ENCODE measurements around the gene DDX47.
"Not testable (repeated sequence)": the region's sequence is repeated elsewhere in the genome, so short reads cannot be mapped to it uniquely, and the experiment has no call there.

DDX47 gene

DNA sequence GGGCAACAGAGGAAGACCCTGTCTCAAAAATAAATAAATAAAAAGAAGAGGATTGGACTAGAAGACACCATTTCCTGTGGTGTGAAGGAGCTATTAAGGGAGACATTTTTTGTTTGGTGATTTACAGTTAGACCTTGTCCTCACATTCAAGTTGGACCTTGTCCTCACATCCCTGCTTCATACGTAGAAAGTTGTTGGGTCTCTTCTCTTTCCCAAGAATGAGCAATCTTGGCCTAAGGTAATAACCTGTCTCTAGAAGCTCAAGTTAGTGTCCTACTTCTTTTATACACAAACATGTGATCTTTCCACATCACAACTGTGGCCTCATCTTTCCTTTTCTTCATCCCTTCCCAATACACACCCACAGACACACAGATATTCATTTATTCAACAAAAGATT lies 14.7 kb upstream of the DDX47 start:
- DNase-seq = no peak

DNA sequence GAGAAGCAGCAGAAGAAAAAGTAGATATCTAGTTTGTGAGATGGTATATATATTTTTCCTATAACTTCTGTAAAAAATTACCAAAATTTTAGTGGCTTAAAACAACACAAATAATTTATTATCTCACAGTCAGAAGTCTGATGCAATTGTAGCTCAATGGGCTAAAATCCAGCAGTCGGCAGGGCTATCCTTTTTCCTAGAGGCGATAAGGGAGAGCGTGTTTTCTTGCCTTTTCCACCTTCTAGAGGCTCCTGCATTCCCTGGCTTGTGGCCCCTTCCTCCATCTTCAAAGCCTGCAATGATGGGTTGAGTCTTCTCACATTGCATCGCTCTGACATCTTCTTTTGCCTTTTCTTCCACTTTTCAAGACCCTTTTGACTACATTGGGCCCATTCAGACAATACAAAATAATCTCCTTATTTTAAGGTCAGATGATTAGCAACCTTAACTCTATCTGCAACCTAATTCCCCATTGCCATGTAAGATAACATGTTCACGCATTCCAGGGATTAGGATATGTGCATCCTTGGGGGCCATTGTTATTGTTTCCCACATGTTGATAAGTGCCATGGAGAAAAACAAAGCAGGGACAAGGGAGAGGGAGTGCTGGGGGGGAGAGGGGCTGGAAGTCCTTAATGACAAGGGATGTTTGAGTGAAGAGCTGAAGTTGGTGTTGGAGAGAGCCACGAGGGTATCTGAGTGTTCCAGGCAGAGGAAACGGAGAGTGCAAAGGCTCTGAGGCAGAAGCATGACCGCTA lies 13.8 kb upstream of the DDX47 start:
- no peak for DNase-seq

DNA sequence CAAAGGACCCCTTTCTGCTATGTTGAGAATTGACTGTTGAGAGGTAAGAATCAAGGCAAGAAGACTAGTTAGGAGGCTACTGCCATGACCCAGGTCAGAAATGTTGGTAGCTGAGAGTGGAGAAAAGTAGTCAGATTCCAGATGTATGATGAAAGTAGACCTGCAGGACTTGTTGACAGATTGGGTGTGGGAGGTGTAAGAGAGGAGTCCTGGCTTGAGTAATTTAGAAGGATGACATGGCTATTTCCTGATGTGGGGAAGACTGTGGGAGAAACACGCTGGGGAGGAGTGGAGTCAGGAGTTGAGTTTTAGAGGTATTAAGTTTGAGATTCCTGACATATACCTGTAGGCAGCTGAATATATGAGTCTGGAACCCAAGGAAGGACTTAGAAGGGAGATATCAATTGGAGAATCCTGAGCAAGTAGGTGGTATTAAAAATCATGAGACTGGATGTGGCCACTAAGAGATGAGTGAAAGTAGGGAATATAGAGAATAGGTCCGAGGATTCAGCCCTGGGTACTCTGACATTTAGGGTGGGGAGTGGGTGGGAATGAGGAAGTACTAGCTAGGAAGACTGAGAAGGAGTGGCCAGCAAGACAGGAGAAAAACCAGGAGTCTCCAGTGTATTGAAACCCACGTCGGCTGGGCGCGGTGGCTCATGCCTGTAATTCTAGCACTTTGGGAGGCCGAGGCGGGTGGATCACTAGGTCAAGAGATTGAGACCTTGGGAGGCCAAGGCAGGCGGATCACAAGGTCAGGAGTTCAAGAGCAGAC lies 12.6 kb upstream of the DDX47 start:
- no peak for DNase-seq

DNA sequence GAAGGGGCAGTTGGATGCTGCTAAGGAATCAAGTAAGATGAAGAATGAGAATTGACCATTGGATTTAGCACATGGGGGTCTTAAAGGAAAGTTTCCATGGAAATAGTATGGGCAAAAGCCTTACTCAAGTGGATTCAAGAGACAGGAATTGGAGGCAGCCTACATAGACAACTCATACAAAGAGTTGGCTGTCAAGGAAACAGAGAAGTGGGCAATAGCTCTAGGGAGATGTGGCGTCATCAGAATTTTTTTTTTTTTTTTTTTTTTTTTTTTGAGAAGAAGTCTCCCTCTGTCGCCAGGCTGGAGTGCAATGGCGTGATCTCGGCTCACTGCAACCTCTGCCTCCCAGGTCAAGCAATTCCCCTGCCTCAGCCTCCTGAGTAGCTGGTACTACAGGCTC lies 11.5 kb upstream of the DDX47 start:
- DNase-seq = not testable (repeated sequence)

DNA sequence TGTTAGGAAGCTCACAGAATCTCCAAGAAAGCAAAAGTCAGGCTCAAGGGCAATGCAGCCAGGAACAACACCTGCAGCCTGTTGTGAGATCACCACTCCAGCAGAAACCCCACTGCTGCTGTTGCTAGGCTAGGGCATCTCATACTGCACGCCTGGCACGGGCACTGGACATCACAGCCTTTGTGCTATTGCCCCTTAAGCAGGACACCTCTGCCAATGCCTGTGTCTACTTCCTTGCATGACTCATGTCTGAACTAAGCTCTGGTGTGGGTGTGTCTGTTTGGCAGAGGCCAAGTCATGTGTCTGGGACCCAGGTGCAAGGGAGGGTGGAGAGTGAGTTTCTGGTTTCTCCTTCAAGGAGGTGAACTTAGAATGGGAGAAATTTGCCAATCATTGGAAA lies 10.0 kb upstream of the DDX47 start:
- DNase-seq = peak; percentile 31

DNA sequence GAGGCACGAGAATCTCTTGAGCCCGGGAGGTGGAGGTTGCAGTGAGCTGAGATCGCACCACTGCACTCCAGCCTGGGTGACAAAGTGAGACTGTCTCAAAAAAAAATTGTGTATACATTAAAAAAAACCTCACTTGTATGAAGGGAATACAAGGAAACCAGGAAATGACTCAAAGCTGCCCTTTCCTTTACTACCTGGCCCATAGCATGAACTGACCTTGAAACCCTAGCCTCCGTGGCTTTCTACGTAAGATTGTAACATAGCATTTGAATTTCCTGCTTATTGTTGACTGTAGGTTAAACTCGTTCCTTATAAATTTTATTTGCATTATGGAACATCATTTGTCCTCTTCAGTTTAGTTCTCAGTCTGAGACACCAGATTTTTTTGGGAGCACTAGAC lies 9.1 kb upstream of the DDX47 start:
- DNase-seq = no peak

DNA sequence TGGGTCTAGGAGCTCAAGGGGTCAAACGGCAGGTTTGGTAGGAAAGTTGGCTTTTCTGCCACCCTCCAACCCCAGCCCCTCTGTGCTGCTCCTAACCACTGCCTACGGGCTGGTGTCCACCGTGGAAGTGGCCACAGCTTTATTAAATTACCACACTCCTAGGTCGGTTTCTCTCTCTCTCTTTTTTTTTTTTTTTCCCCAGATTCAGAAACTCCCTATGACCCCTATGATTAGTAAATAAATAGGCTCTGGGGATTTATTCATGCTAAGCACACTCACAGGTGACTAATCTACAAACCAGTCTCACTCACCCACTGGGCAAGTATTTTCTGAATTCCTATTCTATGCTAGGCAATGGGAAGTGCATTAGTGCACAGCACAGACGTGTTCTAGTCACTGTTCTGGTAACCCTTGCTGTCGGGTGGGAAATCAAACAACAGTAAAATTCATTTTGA lies 8.7 kb upstream of the DDX47 start:
- DNase-seq = no peak

DNA sequence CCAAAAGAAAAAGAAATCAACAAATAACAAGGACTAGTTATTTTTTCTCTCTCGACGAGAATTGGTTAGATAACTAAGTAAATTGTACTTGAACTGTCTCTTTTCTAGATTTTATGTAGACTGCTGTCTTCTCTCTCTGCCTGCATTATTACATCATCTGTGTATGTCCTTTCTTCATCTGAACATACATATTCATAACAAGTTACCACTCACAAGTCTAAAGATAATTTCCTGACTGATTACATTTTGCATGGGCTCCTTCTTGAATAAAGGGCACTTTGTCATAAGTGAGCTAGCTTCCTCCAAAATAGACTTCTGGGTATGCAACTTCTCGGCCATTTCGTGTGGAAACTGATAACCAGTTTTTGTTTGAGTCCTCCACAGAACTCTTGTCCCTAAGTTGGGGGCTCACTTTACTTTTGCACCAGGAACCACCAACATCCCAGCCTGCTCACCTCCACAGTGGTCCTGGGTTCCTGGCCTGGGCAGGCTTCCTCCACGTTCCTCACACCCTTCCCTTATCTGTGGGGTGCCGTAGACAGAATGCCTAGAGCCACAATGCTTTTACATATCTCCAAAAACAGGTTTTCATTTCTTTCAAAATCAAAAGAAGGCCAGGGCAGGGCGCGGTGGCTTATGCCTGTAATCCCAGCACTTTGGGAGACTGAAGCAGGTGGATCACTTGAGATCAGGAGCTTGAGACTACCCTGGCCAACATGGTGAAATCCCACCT lies 6.2 kb upstream of the DDX47 start:
- DNase-seq = no peak

DNA sequence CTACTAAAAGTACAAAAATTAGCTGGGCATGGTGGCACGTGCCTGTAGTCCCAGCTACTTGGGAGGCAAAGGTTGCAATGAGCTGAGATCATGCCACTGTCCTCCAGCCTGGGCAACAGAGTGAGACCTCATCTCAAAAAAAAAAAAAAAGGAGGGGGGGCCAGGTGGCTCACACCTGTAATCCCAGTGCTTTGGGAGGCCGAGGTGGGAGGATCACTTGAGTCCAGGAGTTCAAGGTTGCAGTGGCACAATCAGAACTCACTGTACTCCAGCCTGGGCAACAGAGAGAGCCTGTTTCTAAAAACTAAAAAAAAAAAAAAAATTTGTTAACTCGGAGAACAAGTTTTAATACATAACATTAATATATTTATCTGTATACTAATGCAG lies 5.6 kb upstream of the DDX47 start:
- DNase-seq = not testable (repeated sequence)

DNA sequence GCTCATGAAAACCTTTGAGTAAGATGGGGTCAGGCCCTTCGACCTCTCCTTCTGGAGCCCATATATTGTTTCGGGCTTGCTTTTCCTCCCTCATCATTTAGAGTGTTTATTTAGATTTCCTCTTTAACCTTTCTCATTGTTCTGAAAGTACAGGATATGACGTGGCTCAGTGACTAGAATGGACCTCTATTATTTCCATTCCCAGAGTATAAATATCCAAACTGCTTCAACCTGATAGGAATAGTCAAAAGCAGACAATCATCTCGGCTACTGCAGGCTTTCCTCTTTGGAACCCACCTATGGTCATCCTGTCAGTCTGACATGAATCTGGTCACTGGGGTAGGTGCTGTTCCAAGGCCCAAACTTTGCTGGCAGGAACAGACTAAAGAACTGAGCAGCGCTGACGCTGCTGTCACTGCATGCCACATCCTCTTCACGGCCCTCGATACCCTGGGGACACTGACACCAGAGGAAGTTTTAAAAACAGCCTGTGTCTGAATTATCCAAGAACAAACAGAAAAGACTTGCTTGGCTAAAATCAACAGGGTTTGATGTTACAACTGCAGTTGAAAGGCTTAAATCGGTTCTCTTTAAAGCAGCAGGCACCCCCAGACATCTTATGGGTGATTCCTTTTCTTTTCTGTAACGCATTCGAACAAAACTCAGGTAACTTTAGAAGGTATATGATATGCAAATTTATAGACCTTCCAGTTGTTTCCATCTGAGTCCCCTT lies 5.0 kb upstream of the DDX47 start:
- peak; percentile 54 for DNase-seq

DNA sequence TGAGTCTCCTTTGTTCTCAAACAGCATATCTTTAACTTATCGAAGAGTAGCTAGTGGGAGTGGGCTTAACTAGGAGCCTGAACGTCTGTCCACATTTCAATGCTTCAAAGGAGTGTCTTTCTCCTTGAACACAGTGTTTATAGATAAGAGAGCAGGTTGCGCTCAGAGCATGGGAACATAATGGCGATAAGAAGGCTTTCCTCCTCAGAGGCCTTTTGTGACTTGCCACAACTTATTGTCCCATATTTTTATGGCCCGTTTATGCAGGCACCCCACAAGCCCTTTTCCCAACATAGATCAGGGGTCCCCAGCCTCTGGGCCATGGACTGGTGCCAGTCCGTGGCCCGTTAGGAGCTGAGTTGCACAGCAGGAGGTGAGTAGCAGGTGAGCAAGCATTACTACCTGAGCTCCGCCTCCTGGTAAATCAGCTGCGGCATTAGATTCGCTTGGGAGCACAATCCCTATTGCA lies 2.6 kb upstream of the DDX47 start:
- no peak for DNase-seq

DNA sequence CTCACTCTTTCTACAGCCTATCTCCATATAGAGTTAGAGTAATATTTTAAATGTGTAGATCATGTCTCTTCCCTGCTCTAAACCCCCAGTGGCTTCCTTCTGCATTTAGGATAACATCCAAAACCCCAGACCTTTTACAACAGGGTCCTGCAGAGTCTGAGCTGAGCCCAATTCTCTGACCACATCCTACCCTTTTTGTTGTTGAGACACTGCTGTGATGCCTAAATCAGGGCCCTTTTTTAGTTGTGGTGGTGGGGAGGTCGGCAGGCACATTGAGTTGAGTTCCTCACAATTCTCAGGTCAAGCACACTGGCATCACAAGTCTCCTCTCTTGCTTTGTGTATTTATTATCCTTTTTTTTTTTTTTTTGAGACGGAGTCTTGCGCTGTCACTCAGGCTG lies 1.8 kb upstream of the DDX47 start:
- no peak for DNase-seq

DNA sequence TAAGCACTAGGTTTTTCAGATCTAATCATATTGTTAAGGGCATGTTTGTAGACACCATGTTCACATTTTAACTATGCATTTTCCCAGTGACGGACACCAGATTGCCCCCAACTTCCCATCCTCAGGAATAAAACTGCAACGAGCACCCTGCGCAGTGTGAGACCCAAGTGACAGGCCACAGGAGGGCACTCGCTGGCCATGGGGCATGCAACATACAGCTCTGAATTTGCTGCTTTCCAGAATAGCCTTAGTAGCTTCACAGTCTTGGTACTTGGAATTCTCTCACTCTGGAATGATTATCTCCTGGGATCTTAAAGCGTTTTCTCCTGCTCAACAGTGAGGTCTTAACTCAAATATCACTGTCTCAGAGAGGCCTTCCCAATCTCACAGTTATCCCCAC lies 972 bp upstream of the DDX47 start:
- DNase-seq = no peak

DNA sequence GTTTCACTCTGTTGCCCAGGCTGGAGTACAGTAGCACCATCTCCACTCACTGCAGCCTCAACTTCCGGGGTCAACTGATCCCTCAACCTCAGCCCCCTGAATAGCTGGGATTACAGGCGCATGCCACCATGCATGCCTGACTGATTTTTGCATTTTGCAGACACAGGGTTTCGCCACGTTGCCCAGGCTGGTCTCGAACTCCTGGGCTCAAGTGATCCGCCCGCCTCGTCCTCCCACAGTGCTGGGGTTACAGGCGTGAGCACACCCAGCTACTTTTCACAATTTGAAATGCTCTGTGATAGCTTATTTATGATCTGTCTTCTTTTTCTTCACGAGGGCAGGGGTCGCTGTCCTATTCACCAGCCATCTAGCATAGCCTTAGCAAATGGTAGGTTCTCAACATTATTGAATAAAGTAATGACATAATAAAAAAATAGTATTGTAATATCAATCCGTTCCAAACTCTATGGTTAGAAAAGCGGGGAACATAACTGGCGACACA lies 477 bp upstream of the DDX47 start:
- no peak for DNase-seq

DNA sequence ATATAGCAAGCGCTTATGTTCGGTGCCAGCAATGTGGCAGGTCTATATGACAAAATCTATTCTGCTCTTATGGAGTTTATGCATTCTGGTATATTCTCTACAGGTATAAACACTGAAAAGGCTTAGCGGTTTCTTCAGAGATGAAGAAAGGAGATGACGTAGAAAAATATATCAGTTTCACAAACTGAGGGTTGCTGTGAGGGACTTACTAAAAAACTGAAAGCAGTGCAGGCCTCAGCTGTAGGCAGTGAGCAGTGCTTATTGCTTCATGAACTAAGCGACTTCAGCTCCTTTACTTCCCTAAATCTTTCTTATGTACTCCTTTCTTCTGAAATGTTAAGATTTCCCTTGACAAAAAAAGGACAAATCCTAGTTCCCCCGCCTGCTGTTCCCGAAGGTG lies 4.5 kb downstream of the DDX47 start:
- no peak for DNase-seq

DNA sequence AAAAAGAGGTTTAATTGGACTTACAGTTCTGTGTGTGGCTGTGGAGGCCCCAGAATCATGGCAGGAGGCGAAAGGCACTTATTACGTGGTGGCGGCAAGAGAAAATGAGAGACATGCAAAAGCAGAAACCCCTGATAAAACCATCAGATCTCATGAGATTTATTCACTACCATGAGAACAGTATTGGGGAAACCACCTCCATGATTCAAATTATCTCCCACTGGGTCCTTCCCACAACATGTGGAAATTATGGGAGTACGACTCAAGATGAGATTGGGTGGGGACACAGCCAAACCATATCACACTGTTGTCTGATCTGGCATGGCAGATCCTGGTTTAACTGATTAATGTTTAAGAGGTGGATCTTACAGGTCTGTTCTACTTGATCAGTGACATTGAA lies 5.6 kb downstream of the DDX47 start:
- no peak for DNase-seq

DNA sequence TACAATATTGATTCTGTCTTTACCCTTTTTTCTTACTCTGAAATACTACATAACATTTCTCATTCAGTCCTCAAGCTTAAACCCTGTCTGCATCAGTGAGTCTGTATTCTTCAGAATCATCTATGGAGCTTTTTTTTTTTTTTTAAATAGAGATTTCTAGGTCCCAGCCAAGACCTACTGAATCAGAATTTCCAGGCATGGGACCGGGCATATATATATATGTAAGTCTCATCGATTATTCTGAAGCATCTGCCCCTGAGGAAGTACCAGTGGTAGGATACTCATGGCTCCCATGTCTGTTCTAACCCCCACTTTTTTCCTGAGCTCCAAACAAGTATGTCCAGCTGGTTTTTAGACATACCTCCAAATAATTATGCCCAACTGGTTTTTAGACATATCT lies 6.1 kb downstream of the DDX47 start:
- DNase-seq = no peak

DNA sequence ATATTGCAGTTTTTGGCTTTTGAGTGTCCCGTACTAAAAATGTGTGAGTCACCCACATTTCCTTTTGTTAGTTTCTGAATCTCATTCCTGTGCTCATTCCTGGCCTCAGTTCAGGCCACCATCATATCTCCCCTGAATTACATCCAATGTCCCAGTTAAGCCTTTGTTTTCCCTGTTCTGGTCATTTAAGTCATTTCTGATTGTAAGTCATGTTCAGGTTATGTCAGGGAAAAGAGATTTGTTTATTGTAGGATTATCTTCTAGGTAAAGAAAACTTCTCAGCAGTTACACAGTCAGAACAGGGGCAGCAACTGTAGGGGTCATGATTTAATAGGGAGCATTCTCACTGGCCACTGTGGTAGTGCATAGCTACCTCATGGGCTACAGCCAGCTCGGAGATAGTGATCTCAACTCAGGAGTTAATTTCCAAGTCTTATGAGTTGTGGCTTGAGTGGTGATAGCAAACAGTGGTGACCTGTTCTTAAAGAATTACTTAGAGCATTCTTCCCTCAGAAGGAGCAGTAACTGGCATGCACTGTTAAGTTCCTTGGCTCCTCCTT lies 6.7 kb downstream of the DDX47 start:
- no peak for DNase-seq

DNA sequence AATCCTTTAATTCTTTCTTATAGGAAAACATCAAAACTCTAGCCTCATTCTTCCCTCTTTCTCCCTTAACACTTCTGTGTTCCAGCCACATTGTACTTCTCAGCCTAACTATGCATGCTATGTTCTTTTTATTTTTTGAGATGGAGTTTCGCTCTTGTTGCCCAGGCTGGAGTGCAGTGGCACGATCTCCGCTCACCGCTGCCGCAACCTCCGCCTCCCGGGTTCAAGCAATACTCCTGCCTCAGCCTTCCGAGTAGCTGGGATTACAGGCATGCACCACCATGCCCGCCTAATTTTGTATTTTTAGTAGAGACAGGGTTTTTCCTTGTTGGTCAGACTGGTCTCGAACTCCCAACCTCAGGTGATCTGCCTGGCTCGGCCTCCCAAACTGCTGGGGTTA lies 7.2 kb downstream of the DDX47 start:
- not testable (repeated sequence) for DNase-seq

DNA sequence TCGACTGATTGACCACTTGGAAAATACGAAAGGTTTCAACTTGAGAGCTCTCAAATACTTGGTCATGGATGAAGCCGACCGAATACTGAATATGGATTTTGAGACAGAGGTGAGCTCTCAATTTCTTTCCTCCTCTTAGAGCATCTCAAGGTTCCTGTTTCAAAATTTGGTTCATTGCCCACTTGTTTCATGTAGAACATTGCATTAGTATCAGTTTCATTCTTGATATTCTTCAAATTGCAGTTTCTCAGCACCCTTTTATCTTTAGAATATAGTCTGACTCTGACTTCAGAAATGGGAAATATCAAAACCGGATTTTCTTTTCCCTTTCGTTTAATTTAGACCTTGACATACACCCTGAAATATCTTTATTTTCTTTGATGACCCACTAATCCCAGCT lies 8.8 kb downstream of the DDX47 start:
- DNase-seq = no peak

DNA sequence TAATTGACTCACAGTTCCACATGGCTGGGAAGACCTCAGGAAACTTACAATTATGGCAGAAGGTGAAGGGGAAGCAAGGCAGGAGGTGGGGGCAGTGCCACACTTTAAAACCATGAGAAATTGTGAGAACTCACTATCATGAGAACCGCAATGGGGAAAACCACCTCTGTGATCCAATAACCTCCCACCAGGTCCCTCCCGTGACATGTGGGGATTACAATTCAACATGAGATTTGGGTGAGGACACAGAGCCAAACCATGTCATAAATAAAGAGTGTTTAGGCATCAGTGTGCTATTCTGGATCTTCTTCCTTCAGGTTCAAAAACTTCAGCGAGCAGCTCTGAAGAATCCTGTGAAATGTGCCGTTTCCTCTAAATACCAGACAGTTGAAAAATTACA lies 9.7 kb downstream of the DDX47 start:
- no peak for DNase-seq

DNA sequence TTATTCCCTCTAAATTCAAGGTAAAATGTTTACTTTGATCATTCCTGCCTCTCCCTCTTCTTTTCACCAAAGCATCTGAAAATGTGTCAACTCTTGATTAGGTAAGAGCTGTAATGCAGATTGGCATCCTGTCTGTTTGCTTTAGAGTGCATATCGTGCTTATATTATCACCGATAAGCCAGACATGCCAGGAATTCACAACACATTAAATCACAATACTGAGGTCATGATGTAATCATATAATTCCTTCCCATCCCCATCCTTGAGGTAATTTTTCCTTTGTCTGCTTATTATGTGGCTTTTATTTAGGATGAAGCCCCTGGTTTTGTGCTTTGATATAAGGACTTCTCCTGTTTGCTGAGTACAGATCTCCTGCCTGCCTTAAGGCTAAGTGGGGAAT lies 10.2 kb downstream of the DDX47 start:
- no peak for DNase-seq

DNA sequence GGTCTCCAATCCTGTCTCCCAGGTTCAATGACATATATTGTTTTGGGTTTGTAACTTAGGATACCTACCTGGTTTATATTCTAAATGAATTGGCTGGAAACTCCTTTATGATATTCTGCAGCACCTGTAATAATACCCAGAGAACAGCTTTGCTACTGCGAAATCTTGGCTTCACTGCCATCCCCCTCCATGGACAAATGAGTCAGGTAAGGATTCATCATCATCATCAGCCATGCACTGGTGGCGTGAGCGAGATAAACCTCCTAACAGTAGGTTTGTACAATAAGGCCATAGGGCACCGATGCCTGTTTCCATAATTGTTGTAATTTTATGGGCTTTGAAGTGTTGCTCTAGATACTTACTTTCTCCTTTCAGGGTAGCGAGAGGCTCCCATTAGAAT lies 10.7 kb downstream of the DDX47 start:
- no peak for DNase-seq

Data from activated effector memory CD4-positive, alpha-beta T cell treated with Interleukin-2 at 50 U/mL for 16 hours (primary cell).